GM10248 (cell line): Measurements from ENCODE around the gene CAMK1G.

Source experiments
- CTCF ChIA-PET: fragments of 300-600 bp; sonication (Branson Sonifier 250); formaldehyde crosslinking; extraction: SDS; loops from one replicate; lab custom pipeline; 2021; ENCODE audit warnings: antibody characterized with exemption; lab: Yijun Ruan, JAX
- POLR2A ChIA-PET: fragments of 350-650 bp; sonication (Branson Sonifier 250); formaldehyde crosslinking; extraction: SDS; loops from one replicate; lab custom pipeline; 2020; ENCODE audit warnings: antibody characterized with exemption; lab: Yijun Ruan, JAX
- DNase-seq: peaks from one replicate; pipeline ENCODE4 v3.0.0; 2012; ENCODE audit errors: extremely low spot score
- CTCF ChIP-seq: IDR thresholded peaks from 2 replicates; pipeline ENCODE4 v1.5.1; 2012; ENCODE audit warnings: mild to moderate bottlenecking, low read depth; ENCODE audit errors: extremely low read depth, missing control alignments, control extremely low read depth

The CAMK1G gene

GRCh38 chr1:209585197-209585596 lies 1.7 kb downstream of the CAMK1G start:
- CTCF ChIA-PET: interaction anchor here (1.1 to 17.0 kb wide), 9 partner anchors 9 to 163 kb away, joined by 3 to 144 read pairs (median 5); no protein-coding TSS in a partner anchor
- POLR2A ChIA-PET: no interaction called here
- DNase-seq: no peak
- no peak for TF ChIP-seq CTCF

- no peak for DNase-seq
- CTCF ChIA-PET: interaction anchor here (1.4 to 17.0 kb wide), 5 partner anchors 9 to 106 kb away, joined by 5 to 144 read pairs (median 15); no protein-coding TSS in a partner anchor
- TF ChIP-seq CTCF: no peak
- POLR2A ChIA-PET: no interaction called here
These were observed 2.2 kb downstream of the CAMK1G start for GRCh38 chr1:209585672-209586071.

DNA sequence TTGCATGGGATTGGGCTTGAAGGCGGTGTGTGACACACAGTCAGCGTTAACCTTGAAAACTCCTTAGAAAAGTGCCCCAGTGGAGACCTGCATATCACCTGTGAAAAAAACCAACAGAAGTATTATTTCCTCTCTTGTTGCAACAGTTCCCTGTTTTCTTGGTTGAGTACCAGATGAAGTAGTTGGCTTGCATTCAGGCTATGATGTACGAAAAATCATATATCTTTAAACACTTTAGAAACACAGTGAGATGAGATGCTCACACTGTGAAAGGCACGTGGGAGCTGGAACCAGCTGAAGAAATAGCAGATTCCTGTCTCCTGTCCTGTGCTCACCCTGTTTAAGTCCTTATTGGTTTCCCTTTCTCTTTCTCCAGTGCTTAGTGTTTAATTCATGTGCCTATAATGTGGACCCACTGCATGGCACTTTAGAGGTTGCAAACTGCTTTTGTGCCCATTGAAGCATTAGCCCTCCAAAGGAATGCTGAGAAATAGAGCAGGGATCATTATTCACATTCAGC lies 2.8 kb downstream of the CAMK1G start:
- CTCF ChIA-PET: interaction anchor here (2.8 to 17.0 kb wide), 3 partner anchors 10 to 105 kb away, joined by 15 to 144 read pairs (median 27); no protein-coding TSS in a partner anchor
- POLR2A ChIA-PET: no interaction called here
- no peak for TF ChIP-seq CTCF
- DNase-seq: no peak

- DNase-seq: no peak
- ChIA-PET POLR2A (no interaction called here), CTCF (interaction anchor here (0.9 to 17.0 kb wide), 4 partner anchors 14 to 40 kb away, joined by 3 to 144 read pairs (median 5); no protein-coding TSS in a partner anchor)
- TF ChIP-seq CTCF: no peak
These were observed 4.3 kb downstream of the CAMK1G start for GRCh38 chr1:209587789-209588188.

GRCh38 chr1:209589440-209589839 lies 5.9 kb downstream of the CAMK1G start:
- POLR2A ChIA-PET: no interaction called here
- DNase-seq: no peak

DNA sequence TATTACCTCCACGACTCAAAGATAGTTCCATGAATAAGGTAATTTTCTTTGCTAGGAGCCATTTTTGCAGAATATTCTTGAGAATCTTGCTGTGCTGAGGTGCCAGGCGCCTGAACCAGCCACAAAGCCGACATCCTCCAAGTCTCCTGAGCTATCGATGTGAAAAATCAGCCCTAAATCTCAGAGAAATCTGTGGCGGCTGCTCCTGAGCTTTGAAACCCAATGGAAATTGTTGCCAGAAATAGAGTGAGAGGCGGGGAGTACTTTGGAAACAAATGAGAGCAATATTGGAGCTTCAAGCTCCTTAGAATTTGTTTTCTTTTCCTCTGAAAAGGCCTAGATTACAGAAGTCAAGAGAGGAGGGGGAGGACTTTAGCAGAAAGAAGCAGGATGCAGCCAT lies 6.3 kb downstream of the CAMK1G start:
- POLR2A ChIA-PET: no interaction called here
- no peak for DNase-seq
- CTCF ChIA-PET: interaction anchor here (0.8 to 17.0 kb wide), 10 partner anchors 10 to 38 kb away, joined by 3 to 144 read pairs (median 4); no protein-coding TSS in a partner anchor
- no peak for TF ChIP-seq CTCF

More at GRCh38 chr1:209589440-209589839, 5.9 kb downstream of the CAMK1G start:
- CTCF ChIA-PET: interaction anchor here (1.0 to 17.0 kb wide), 11 partner anchors 11 to 38 kb away, joined by 3 to 144 read pairs (median 5); no protein-coding TSS in a partner anchor
- TF ChIP-seq CTCF: no peak
